Upper lobe of left lung (tissue), 4 donors: ENCODE measurements around the gene KHSRP.

Experiments used
- EP300 ChIP-seq, 4 donors: sonication (generic); formaldehyde crosslinking; IDR thresholded peaks; one replicate each; pipeline ENCODE4 v1.5.1; 2017; ENCODE audit warnings: antibody characterized with exemption in 4 of 4, control low read depth in 2 of 4
- POLR2A ChIP-seq, 4 donors: fragments of 450-650 bp; IDR thresholded peaks; one replicate each; pipeline ENCODE4 v1.5.1; 2016 to 2017; ENCODE audit warnings: antibody characterized with exemption in 4 of 4, mild to moderate bottlenecking in 2 of 4
- POLR2AphosphoS5 ChIP-seq, 2 donors: sonication (generic); formaldehyde crosslinking; IDR thresholded peaks; one replicate each; pipeline ENCODE4 v1.5.1; 2017; ENCODE audit warnings: antibody characterized with exemption in 2 of 2
- TF ChIP-seq, protein P1 (sequence below), 6 experiments: fragments of 450-650 bp in 4 of 6; fragments of 200-600 bp in 2 of 6; sonication (generic) in 2 of 6; IDR thresholded peaks; one replicate each; pipeline ENCODE4 v1.5.1; 2016 to 2019; ENCODE audit warnings: antibody characterized with exemption in 6 of 6

GRCh38 chr19:6431891-6432290, 7.3 kb upstream of the KHSRP start:
- TF ChIP-seq POLR2A (IDR thresholded peaks at IDR 0.05) (no peak), EP300 (IDR thresholded peaks at IDR 0.05) (no peak), POLR2AphosphoS5 (IDR thresholded peaks at IDR 0.05) (no peak)
- TF ChIP-seq, protein P1, sequence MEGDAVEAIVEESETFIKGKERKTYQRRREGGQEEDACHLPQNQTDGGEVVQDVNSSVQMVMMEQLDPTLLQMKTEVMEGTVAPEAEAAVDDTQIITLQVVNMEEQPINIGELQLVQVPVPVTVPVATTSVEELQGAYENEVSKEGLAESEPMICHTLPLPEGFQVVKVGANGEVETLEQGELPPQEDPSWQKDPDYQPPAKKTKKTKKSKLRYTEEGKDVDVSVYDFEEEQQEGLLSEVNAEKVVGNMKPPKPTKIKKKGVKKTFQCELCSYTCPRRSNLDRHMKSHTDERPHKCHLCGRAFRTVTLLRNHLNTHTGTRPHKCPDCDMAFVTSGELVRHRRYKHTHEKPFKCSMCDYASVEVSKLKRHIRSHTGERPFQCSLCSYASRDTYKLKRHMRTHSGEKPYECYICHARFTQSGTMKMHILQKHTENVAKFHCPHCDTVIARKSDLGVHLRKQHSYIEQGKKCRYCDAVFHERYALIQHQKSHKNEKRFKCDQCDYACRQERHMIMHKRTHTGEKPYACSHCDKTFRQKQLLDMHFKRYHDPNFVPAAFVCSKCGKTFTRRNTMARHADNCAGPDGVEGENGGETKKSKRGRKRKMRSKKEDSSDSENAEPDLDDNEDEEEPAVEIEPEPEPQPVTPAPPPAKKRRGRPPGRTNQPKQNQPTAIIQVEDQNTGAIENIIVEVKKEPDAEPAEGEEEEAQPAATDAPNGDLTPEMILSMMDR (IDR thresholded peaks at IDR 0.05) = no peak
